Measurements from ENCODE around the gene PRDM10. TPM values are rescaled to one million over a fixed set of nuclear protein-coding genes. Genes with fewer than 3 reads are reported as not detected.

PRDM10 gene
- total and polyA plus RNA-seq, 2 donors (not counting 1 experiment from before 2014, with no cell fraction given) = 2.5 to 2.9 TPM

- Histone ChIP-seq H2AFZ (ENCODE audit: low read length) (no peak overlapping the region), H3K36me3 (ENCODE audit: control insufficient read depth, insufficient read depth, low read length) (no peaks in the 10 kb centered on the region), H3K79me2 (ENCODE audit: control insufficient read depth, insufficient read depth, low read length) (no peaks in the 10 kb centered on the region), H3K4me2 (ENCODE audit: extremely low read depth, insufficient read depth, low read length) (no peak overlapping the region), H3K9me3 (ENCODE audit: control insufficient read depth, insufficient read depth, low read depth, low read length) (no peaks in the 10 kb centered on the region), H3K4me3 (replicated peaks in 1 of 4; ENCODE audit: control extremely low read depth in 1 of 4, insufficient read depth in 1 of 4, low read depth in 3 of 4, low read length in 4 of 4) (no peak overlapping the region), H3K9ac (ENCODE audit: insufficient read depth, low read length) (no peak overlapping the region), H3K27ac (ENCODE audit: insufficient read depth, low read length) (no peak overlapping the region), H4K20me1 (ENCODE audit: control insufficient read depth, extremely low read depth, insufficient read depth, low read length) (no peaks in the 10 kb centered on the region), H3K4me1 (ENCODE audit: control insufficient read depth, extremely low read depth, insufficient read depth, low read length) (no peaks in the 10 kb centered on the region), H3K27me3 (ENCODE audit: control insufficient read depth, insufficient read depth, low read length) (no peaks in the 10 kb centered on the region)
- no peak for DNase-seq (ENCODE audit: low read depth in 2 of 2)
- TF ChIP-seq EZH2 (IDR thresholded peaks at IDR 0.05; ENCODE audit: low read length, missing control alignments) = no peak
- TF ChIP-seq CTCF (conservative IDR thresholded peaks at IDR 0.05 in 1 of 2, IDR thresholded peaks at IDR 0.05 in 1 of 2; ENCODE audit: low read depth in 1 of 2, low read length in 2 of 2) = no peak
These were observed 23.5 kb downstream of the PRDM10 start for GRCh38 chr11:129979046-129979605.

- DNase-seq (ENCODE audit: low read depth in 2 of 2) = no peak
- Histone ChIP-seq H3K27ac (ENCODE audit: insufficient read depth, low read length) (no peak overlapping the region), H3K4me2 (ENCODE audit: extremely low read depth, insufficient read depth, low read length) (no peak overlapping the region), H3K36me3 (ENCODE audit: control insufficient read depth, insufficient read depth, low read length) (no peaks in the 10 kb centered on the region), H3K79me2 (ENCODE audit: control insufficient read depth, insufficient read depth, low read length) (no peaks in the 10 kb centered on the region), H3K9me3 (ENCODE audit: control insufficient read depth, insufficient read depth, low read depth, low read length) (no peaks in the 10 kb centered on the region), H3K4me3 (replicated peaks in 1 of 4; ENCODE audit: control extremely low read depth in 1 of 4, insufficient read depth in 1 of 4, low read depth in 3 of 4, low read length in 4 of 4) (no peak overlapping the region), H3K27me3 (ENCODE audit: control insufficient read depth, insufficient read depth, low read length) (no peaks in the 10 kb centered on the region), H3K9ac (ENCODE audit: insufficient read depth, low read length) (no peak overlapping the region), H4K20me1 (ENCODE audit: control insufficient read depth, extremely low read depth, insufficient read depth, low read length) (no peaks in the 10 kb centered on the region), H3K4me1 (ENCODE audit: control insufficient read depth, extremely low read depth, insufficient read depth, low read length) (no peaks in the 10 kb centered on the region), H2AFZ (ENCODE audit: low read length) (no peak overlapping the region)
- TF ChIP-seq EZH2 (IDR thresholded peaks at IDR 0.05; ENCODE audit: low read length, missing control alignments) = no peak
- no peak for TF ChIP-seq CTCF (conservative IDR thresholded peaks at IDR 0.05 in 1 of 2, IDR thresholded peaks at IDR 0.05 in 1 of 2; ENCODE audit: low read depth in 1 of 2, low read length in 2 of 2)
These were observed 24.2 kb downstream of the PRDM10 start for GRCh38 chr11:129978447-129978846.

GRCh38 chr11:129976328-129976727 is 26.3 kb downstream of the PRDM10 start:
- H3K9me3 ChIP-seq (ENCODE audit: control insufficient read depth, insufficient read depth, low read depth, low read length) = no peaks in the 10 kb centered on the region
- no peaks in the 10 kb centered on the region for H3K36me3 ChIP-seq (ENCODE audit: control insufficient read depth, insufficient read depth, low read length)
- no peak overlapping the region for H3K4me3 ChIP-seq (replicated peaks in 1 of 4; ENCODE audit: control extremely low read depth in 1 of 4, insufficient read depth in 1 of 4, low read depth in 3 of 4, low read length in 4 of 4)
- no peak for TF ChIP-seq CTCF (conservative IDR thresholded peaks at IDR 0.05 in 1 of 2, IDR thresholded peaks at IDR 0.05 in 1 of 2; ENCODE audit: low read depth in 1 of 2, low read length in 2 of 2)
- H3K9ac ChIP-seq (ENCODE audit: insufficient read depth, low read length) = no peak overlapping the region
- no peak overlapping the region for H2AFZ ChIP-seq (ENCODE audit: low read length)
- no peaks in the 10 kb centered on the region for H3K79me2 ChIP-seq (ENCODE audit: control insufficient read depth, insufficient read depth, low read length)
- DNase-seq (ENCODE audit: low read depth in 2 of 2) = no peak
- no peak overlapping the region for H3K4me2 ChIP-seq (ENCODE audit: extremely low read depth, insufficient read depth, low read length)
- H4K20me1 ChIP-seq (ENCODE audit: control insufficient read depth, extremely low read depth, insufficient read depth, low read length) = no peaks in the 10 kb centered on the region
- H3K27ac ChIP-seq (ENCODE audit: insufficient read depth, low read length) = no peak overlapping the region
- no peaks in the 10 kb centered on the region for H3K4me1 ChIP-seq (ENCODE audit: control insufficient read depth, extremely low read depth, insufficient read depth, low read length)
- H3K27me3 ChIP-seq (ENCODE audit: control insufficient read depth, insufficient read depth, low read length) = no peaks in the 10 kb centered on the region

Measured in fibroblast of lung (primary cell).